ENCODE data around the gene SUN2.

The SUN2 gene

GRCh38 chr22:38751422-38752346, 4.1 kb downstream of the SUN2 start:
- DNase-seq (ENCODE audit: low read depth) = peak; percentile 55

DNA sequence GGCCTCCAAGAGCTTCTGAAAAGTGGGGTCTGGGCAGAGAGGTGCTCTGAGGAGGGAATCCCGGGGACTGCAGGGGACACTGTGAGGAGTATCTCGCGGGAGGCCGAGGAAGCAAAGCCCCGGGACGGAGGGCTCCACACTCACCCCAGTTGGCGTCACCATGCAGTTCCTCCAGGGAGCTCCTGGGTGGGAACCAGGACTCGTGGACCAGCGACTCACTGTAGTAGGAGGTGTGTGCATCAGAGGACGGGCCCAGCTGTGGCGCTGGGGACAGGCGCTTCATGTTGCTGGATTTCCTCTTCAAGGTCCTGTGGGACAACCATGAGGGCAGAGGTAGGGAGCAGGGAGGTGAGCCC, 4.8 kb downstream of the SUN2 start:
- DNase-seq (ENCODE audit: low read depth) = no peak

- no peak for DNase-seq (ENCODE audit: low read depth)
These were observed 5.2 kb downstream of the SUN2 start for GRCh38 chr22:38750638-38751037.

DNA sequence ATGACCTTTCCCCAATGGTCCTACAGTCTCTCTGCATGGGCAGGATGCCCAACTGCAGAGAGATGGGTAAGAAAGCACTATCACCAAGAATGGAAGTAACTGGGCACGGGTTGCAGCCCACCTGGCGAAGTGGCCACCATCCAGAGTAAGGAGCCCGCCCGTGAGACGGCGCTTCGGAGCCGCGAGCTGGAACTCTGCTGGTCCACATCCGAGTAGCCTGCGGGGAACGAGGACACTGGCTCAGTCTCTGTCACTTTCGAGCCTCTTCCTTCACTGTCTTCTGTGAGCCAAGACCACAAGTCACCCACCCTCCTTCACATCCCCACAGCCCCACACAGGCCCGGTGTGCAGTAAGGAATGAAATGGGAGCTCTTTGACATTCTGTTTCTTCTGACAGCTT, 5.7 kb downstream of the SUN2 start:
- no peak for DNase-seq (ENCODE audit: low read depth)

- no peak for DNase-seq (ENCODE audit: low read depth)
These were observed 7.2 kb downstream of the SUN2 start for GRCh38 chr22:38748487-38749136.

- no peak for DNase-seq (ENCODE audit: low read depth)
These were observed 9.9 kb downstream of the SUN2 start for GRCh38 chr22:38745676-38746460.

DNA sequence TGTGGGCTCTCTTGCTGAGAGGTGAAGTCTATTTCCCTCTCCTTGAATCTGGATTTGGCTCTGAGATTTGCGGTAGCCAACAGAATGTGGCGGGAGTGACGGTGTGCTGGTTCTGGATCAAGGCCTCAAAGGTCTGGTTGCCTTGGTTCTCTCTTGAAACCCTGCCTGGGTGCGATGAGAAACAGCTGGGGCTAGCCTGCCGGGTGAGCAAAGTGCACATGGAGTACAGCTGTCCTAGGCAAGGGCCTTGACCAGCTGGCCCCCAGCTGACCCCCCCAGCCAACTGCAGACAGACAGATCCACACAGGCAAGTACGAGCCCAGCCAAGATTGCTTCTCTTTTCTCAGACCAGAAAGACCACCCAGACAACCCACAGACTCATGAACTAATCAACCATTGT, 10.8 kb downstream of the SUN2 start:
- DNase-seq (ENCODE audit: low read depth) = no peak

DNA sequence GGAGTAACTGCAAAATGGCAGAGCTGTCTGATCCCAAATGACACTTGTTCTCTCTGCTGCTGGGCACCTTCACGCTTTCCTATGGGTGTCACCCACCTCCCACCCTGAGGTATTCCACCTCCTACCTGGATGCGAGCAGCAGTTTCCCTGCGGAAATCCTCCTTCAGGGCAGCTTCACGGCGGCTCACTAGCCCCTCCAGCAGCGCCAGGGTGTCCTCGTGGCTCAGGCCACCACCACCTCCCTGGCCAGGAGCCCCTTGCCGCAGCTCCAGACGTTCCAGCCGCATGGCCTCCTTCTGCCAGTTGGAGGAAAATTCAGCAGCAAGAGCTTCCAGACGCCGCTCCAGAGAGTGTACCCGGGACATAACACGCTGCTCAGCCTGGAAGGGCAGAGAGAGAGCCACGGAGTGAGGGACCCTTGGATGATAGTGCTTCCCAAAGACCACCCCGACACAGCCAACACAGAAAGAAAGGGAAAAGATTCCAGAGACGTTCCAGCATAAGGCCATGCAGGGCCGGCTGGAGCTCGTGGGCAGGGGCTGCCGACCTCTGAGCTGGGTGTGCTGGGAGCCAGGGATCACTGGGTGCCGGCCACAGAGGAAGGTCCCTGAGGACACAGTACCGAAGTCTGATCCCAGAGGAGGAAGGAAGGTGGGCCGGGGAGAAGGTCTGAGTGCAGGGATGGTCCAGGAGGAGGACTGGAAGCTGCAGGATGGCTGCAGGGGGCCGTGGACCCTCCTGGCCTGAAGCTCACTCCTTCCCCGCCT, 13.4 kb downstream of the SUN2 start:
- no peak for DNase-seq (ENCODE audit: low read depth)

GRCh38 chr22:38741576-38741975, 14.2 kb downstream of the SUN2 start:
- DNase-seq (ENCODE audit: low read depth) = no peak

GRCh38 chr22:38741166-38741565, 14.6 kb downstream of the SUN2 start:
- DNase-seq (ENCODE audit: low read depth) = no peak

GRCh38 chr22:38740754-38741153, 15.0 kb downstream of the SUN2 start:
- no peak for DNase-seq (ENCODE audit: low read depth)

- DNase-seq (ENCODE audit: low read depth) = no peak
These were observed 15.6 kb downstream of the SUN2 start for GRCh38 chr22:38740116-38740723.

GRCh38 chr22:38739300-38740055, 16.3 kb downstream of the SUN2 start:
- DNase-seq (ENCODE audit: low read depth) = no peak

DNA sequence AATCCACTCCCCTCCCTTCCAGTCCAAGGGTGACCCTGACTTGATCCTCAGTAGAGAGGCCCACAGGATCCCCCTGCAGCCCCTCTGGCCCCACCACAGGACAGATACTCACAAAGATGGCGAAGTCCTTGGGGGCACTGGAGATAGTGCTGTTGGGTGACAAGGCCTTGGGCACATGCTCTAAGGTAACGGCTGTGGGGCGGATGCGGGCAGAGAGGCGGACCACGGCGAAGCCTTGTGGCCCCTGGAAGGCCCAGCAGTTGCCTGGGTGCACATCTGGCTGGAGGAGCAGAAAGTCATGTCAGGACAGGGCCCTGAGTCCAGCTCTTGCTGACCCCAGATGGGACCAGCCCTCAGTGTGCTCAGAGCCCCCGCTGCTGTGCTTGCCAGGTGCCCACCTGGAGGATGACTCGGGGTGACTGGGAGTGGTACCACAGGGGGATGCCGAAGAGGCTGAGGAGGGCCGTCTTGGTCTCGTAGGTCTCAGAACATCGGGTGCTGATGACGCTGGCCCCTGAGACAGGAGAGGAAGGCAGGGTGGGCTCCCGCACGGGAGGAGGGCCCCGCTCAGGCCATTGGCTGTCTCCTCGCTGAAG, 17.2 kb downstream of the SUN2 start:
- no peak for DNase-seq (ENCODE audit: low read depth)

- no peak for DNase-seq (ENCODE audit: low read depth)
These were observed 18.3 kb downstream of the SUN2 start for GRCh38 chr22:38737302-38738060.

GRCh38 chr22:38736257-38736570, 19.6 kb downstream of the SUN2 start:
- no peak for DNase-seq (ENCODE audit: low read depth)

- DNase-seq (ENCODE audit: low read depth) = no peak
These were observed 20.1 kb downstream of the SUN2 start for GRCh38 chr22:38735465-38736256.

- DNase-seq (ENCODE audit: low read depth) = no peak
These were observed 20.7 kb downstream of the SUN2 start for GRCh38 chr22:38735126-38735464.
